Neural progenitor cell (in vitro differentiated cells): ENCODE data around the gene BATF2.

Experiments
- CTCF ChIP-seq: fragments of 200-600 bp; sonication (generic); IDR thresholded peaks from 2 replicates; pipeline ENCODE4 v1.5.1; 2017; ENCODE audit warnings: antibody characterized with exemption, mild to moderate bottlenecking
- EZH2 ChIP-seq: fragments of 200-600 bp; sonication (generic); IDR thresholded peaks from 2 replicates; pipeline ENCODE4 v1.6.1; 2017; ENCODE audit warnings: antibody characterized with exemption, mild to moderate bottlenecking, moderate library complexity

- TF ChIP-seq CTCF, result no peak
- TF ChIP-seq EZH2, result no peak
These were observed 33.6 kb downstream of the BATF2 start for GRCh38 chr11:64963072-64963631.
